BE2C (cell line): ENCODE measurements around the gene SMIM10L2A.

Source experiments
- DNase-seq: peaks from one replicate; pipeline ENCODE4 v3.0.0-alpha.2; 2020
- H3K27me3 ChIP-seq: fragments of 250-450 bp; sonication (Bioruptor Pico); 2 replicates; pipeline ENCODE4 v1.5.1; 2020; ENCODE audit warnings: mild to moderate bottlenecking
- H3K36me3 ChIP-seq: fragments of 250-450 bp; sonication (Bioruptor Pico); 2 replicates; pipeline ENCODE4 v1.5.1; 2020; ENCODE audit warnings: mild to moderate bottlenecking
- H3K4me1 ChIP-seq: fragments of 250-450 bp; sonication (Bioruptor Pico); 2 replicates; pipeline ENCODE4 v1.5.1; 2020
- H3K4me3 ChIP-seq: 2 replicates; pipeline ENCODE4 v1.5.1; 2011; ENCODE audit warnings: low read depth, low read length
- H3K9me3 ChIP-seq: fragments of 250-450 bp; sonication (Bioruptor Pico); 2 replicates; pipeline ENCODE4 v1.5.1; 2020
- TF ChIP-seq, protein P1 (sequence below): IDR thresholded peaks from 2 replicates; pipeline ENCODE4 v1.5.1; 2012; ENCODE audit warnings: mild to moderate bottlenecking, low read depth, low read length

The SMIM10L2A gene

DNA sequence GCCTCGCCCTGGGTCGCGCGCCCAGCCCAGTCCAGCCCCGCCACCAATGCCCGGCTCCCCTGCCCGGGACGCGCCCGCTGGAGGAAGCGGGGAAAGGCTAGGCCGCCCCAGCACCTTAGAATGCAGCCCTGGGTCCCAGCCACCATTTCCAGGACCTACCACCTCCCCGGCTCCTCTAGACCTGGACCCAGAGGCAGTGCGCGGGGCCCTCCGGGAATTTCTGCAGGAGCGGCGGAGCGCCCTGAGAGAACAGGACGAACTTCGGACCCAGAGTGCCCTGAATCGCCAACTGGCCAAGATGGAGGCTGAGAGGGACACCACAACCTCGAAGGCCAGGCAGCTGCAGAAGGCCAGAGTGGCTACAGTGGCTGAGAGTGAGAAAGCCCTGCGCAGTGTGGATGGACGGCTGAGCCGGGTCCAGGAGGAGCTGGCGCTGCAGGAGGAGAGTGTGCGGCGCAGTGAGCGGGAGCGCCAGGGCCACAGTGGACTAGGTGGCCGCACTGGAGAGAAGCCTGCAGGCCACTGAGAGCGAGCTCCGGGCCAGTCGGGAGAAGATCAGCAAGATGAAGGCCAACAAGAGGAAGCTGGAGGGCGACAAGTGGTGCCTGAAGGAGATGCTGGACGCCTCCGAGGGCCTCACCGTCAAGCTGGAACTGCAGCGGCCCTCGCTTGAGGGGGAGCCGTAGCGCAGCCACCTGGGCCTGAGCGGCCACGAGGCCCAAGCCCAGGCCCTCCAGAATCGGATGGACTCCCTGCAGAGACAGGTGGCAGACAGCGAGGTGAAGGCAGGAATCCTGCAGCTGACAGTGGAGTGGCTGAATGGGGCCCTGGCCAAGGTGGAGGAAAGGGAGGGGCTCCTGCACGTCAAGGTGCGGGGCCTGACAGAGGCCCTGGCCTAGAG lies 15.5 kb downstream of the SMIM10L2A start:
- no peaks in the 10 kb centered on the region for H3K9me3 ChIP-seq
- DNase-seq = no peak
- no peaks in the 10 kb centered on the region for H3K36me3 ChIP-seq
- TF ChIP-seq, protein P1, sequence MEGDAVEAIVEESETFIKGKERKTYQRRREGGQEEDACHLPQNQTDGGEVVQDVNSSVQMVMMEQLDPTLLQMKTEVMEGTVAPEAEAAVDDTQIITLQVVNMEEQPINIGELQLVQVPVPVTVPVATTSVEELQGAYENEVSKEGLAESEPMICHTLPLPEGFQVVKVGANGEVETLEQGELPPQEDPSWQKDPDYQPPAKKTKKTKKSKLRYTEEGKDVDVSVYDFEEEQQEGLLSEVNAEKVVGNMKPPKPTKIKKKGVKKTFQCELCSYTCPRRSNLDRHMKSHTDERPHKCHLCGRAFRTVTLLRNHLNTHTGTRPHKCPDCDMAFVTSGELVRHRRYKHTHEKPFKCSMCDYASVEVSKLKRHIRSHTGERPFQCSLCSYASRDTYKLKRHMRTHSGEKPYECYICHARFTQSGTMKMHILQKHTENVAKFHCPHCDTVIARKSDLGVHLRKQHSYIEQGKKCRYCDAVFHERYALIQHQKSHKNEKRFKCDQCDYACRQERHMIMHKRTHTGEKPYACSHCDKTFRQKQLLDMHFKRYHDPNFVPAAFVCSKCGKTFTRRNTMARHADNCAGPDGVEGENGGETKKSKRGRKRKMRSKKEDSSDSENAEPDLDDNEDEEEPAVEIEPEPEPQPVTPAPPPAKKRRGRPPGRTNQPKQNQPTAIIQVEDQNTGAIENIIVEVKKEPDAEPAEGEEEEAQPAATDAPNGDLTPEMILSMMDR = no peak
- H3K27me3 ChIP-seq = no peaks in the 10 kb centered on the region
- no peak overlapping the region for H3K4me3 ChIP-seq
- no peaks in the 10 kb centered on the region for H3K4me1 ChIP-seq

DNA sequence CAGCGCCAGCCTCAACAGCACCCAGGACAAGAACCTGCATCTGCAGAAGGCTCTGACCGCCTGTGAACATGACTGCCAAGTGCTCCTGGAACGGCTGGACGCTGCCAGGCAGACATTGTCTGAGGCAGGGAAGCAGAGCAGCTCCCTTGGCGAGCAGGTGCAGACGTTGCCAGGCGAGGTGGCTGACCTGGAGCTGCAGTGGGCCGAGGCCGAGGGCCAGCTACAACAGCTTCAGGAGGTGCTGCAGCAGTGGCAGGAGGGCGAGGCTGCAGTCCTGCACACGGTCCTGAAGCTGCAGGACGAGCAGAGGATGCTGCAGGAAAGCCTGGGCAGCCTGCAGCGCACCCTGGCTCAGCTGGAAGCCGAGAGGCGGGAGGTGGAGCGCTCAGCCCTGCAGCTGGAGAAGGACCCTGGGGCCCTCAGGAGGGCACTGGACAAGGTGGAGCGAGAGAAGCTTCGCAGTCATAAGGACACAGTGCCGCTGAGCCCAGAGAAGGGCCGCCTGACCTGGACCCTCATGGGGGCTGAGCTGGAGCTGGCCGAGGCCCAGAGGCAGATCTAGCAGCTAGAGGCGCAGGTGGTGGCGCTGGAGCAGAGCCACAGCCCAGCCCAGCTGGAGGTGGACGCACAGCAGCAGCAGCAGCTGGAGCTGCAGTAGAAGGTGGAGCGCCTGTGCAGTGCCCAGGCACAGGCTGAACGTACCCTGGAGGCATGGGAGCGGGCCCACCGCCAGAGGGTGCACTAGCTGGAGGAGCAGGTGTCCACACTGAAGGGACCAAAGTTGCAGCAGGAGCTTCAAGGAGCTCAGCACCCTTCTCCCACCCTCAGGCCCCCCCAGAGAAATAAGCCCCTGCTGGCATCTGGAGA lies 16.4 kb downstream of the SMIM10L2A start:
- Histone ChIP-seq H3K9me3 (no peaks in the 10 kb centered on the region), H3K36me3 (no peaks in the 10 kb centered on the region)
- DNase-seq = no peak

DNA sequence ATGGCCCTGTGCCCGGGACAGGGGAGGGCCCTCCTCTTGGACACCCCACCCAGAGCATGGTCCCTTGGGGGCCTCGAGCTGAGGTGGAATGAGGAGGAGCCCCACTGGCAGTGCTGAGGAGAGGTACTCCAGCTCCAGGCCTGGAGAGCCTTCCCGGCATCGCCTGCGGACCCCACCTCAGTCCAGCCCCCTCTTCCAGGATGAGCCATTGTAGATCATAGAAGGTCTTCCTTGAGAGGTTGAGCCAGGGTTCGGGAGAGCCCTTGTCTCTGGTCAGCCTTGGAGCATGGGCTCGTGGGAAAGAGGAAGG lies 16.9 kb downstream of the SMIM10L2A start:
- no peak for DNase-seq
- Histone ChIP-seq H3K36me3 (no peaks in the 10 kb centered on the region), H3K4me3 (no peak overlapping the region), H3K4me1 (no peaks in the 10 kb centered on the region), H3K27me3 (no peaks in the 10 kb centered on the region), H3K9me3 (no peaks in the 10 kb centered on the region)
- TF ChIP-seq, protein P1 = no peak

More for the DNA sequence above, 16.4 kb downstream of the SMIM10L2A start:
- TF ChIP-seq, protein P1 = no peak
- H3K4me3 ChIP-seq = no peak overlapping the region
- no peaks in the 10 kb centered on the region for H3K4me1 ChIP-seq
- H3K27me3 ChIP-seq = no peaks in the 10 kb centered on the region

DNA sequence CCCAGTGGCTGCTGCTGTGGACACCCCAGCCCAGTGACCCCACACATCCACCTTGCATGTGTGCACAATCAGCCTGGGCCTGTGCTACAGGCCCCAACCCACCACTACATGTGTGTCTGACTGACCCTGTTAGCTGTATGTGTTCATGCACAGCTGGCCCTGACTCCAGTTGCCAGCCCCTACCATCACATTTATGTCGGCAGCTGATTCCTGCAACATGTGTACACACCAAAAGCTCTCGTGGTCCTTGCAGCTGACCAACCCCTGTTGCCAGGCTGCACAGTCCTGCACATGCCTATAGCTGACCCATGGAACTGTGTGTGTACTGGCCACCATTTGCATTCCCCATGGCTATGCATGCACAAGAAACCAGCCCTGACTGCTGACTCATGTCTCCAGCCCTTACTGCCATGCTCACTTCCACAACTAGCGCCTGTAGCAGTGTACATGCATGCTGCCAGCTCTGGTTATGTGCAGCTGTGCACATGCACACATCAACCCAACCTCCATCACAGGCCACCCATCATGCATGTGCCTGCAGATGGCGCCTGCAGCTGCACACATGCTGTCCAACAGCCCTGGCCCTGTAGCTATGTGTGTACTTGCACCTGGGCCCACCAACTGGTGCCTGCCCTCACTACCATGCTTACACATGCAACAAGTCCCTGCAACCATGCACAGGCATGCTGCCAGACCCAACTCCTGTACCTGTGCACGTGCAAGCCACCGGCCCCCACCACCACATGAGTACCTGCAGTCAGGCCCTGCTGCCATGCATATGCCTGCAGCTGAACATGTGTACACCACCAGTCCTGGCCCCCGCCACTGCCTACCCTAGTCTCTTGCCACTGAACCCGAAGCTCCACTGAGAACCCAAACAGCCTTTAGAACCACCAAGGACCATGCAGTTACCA lies 28.1 kb downstream of the SMIM10L2A start:
- H3K4me1 ChIP-seq = no peaks in the 10 kb centered on the region
- TF ChIP-seq, protein P1 = no peak
- DNase-seq = no peak
- no peak overlapping the region for H3K4me3 ChIP-seq
- H3K9me3 ChIP-seq = no peaks in the 10 kb centered on the region
- H3K36me3 ChIP-seq = no peaks in the 10 kb centered on the region
- no peaks in the 10 kb centered on the region for H3K27me3 ChIP-seq

DNA sequence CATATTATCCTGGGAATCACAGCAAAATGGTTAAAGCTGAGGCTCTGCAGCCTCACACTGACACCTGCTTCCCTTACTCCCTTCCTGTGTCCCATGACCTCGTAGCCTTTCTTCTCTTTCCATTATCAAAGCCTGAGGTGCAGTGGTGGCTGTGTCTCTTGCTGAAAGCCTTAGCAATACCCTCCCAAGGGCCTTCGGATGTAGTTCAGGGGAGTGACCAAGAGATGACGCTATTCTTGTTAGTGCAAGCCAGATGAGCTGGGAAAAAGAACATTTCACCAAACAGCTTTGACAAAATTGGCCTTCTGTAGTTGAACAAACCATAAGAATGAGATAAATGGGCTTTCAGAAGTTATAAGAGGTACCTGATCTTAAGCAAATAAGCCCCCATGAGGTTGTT lies 31.6 kb downstream of the SMIM10L2A start:
- Histone ChIP-seq H3K36me3 (no peaks in the 10 kb centered on the region), H3K9me3 (no peaks in the 10 kb centered on the region), H3K4me3 (no peak overlapping the region), H3K4me1 (no peaks in the 10 kb centered on the region), H3K27me3 (no peaks in the 10 kb centered on the region)
- TF ChIP-seq, protein P1 = no peak
- no peak for DNase-seq
